HepG2 (cell line): Measurements from ENCODE around the gene CEBPE. TPM values are rescaled to one million over a fixed set of nuclear protein-coding genes. Genes with fewer than 3 reads are reported as not detected.

Experiments
- ATAC-seq: fragments of 200-7000 bp; cut with Tn5 transposase; 3 replicates; pipeline ENCODE4 v1.9.1; 2020; ENCODE audit warnings: mild to moderate bottlenecking, moderate library complexity
- BruUV-seq: library from RNA; stranded (reverse); fragments of 400-500 nt; replicated peaks from 2 replicates; lab custom pipeline; 2021; lab: Mats Ljungman, UMichigan
- CTCF ChIA-PET: fragments of 300-600 bp; formaldehyde crosslinking; extraction: SDS; loops from one replicate; lab custom pipeline; 2021; ENCODE audit warnings: low total read pairs, inconsistent platforms, low intra/inter-chr PET ratio; lab: Yijun Ruan, JAX
- POLR2A ChIA-PET: fragments of 350-600 bp; sonication (Branson Sonifier 250); formaldehyde crosslinking; loops from one replicate; lab custom pipeline; 2020; ENCODE audit warnings: antibody characterized with exemption, inconsistent platforms; lab: Yijun Ruan, JAX
- DNase-seq: peaks from one replicate; pipeline ENCODE4 v3.0.0-alpha.2; 2015; ENCODE audit warnings: low spot score
- FAIRE-seq: peaks from 3 replicates; lab custom pipeline; 2011; peaks lifted over from hg19 to GRCh38; lab: Jason Lieb, UNC
- H2AFZ ChIP-seq: one replicate; pipeline ENCODE4 v1.6.1; 2011; ENCODE audit warnings: low read length, inconsistent platforms
- H3K27ac ChIP-seq: fragments of 300-600 bp; 3 replicates; pipeline ENCODE4 v1.8.0; 2011; ENCODE audit warnings: mixed run types, mild to moderate bottlenecking, mixed read lengths, low read length, inconsistent platforms; ENCODE audit not compliant: insufficient read depth; ENCODE audit errors: extremely low read length
- H3K27me3 ChIP-seq, 2 experiments: fragments of 200-600 bp in 1 of 2; 2 replicates in 1 of 2; 3 replicates in 1 of 2; pipeline versions ENCODE4 v1.6.0 to v1.8.0; 2011; ENCODE audit warnings: low read length in 2 of 2, mild to moderate bottlenecking in 2 of 2, moderate library complexity in 2 of 2, inconsistent platforms in 1 of 2; ENCODE audit not compliant: insufficient read depth in 2 of 2, control insufficient read depth in 1 of 2
- H3K36me3 ChIP-seq, 2 experiments: fragments of 200-600 bp in 1 of 2; replicated peaks in 1 of 2; 2 replicates in 1 of 2; 3 replicates in 1 of 2; pipeline versions ENCODE4 v1.5.1 to v1.8.0; 2011; ENCODE audit warnings: low read length in 2 of 2, inconsistent platforms in 1 of 2; ENCODE audit not compliant: insufficient read depth in 2 of 2, control insufficient read depth in 1 of 2
- H3K4me1 ChIP-seq: 2 replicates; pipeline ENCODE4 v1.5.1; 2012; ENCODE audit warnings: low read length, inconsistent platforms; ENCODE audit not compliant: insufficient read depth
- H3K4me2 ChIP-seq: 2 replicates; pipeline ENCODE4 v1.6.0; 2011; ENCODE audit warnings: low read depth, low read length, inconsistent platforms
- H3K4me3 ChIP-seq, 3 experiments: fragments of 200-600 bp in 1 of 3; sonication (generic), shearing (Covaris generic) in 1 of 3; replicated peaks in 1 of 3; 2 replicates each; pipeline ENCODE4 v1.5.1; 2011 to 2016; ENCODE audit warnings: low read length in 3 of 3, inconsistent platforms in 2 of 3, low read depth in 2 of 3, mild to moderate bottlenecking in 2 of 3, control low read depth in 1 of 3, mixed read lengths in 1 of 3; ENCODE audit not compliant: insufficient read depth in 1 of 3
- H3K79me2 ChIP-seq: one replicate; pipeline ENCODE4 v1.6.1; 2011; ENCODE audit warnings: low read length, inconsistent platforms; ENCODE audit not compliant: insufficient read depth
- H3K9ac ChIP-seq: 2 replicates; pipeline ENCODE4 v1.6.0; 2011; ENCODE audit warnings: mild to moderate bottlenecking, low read depth, low read length, inconsistent platforms; ENCODE audit not compliant: insufficient read depth
- H3K9me3 ChIP-seq: 2 replicates; pipeline ENCODE4 v1.5.1; 2012; ENCODE audit warnings: mild to moderate bottlenecking, low read length
- H4K20me1 ChIP-seq: 2 replicates; pipeline ENCODE4 v1.6.0; 2011; ENCODE audit warnings: inconsistent platforms, mild to moderate bottlenecking, low read length, moderate library complexity; ENCODE audit not compliant: insufficient read depth
- ADNP ChIP-seq: sonication (generic); formaldehyde crosslinking; IDR thresholded peaks from 2 replicates; pipeline ENCODE4 v1.4.0; 2020; ENCODE audit warnings: missing genetic modification reagents
- FOXC1 ChIP-seq: sonication (generic); formaldehyde crosslinking; IDR thresholded peaks from 2 replicates; pipeline ENCODE4 v1.8.0; 2022; ENCODE audit warnings: mild to moderate bottlenecking, missing genetic modification reagents, borderline replicate concordance
- MYNN ChIP-seq: sonication (generic); formaldehyde crosslinking; IDR thresholded peaks from 2 replicates; pipeline ENCODE4 v1.4.0; 2020; ENCODE audit warnings: mild to moderate bottlenecking, low read depth, missing genetic modification reagents
- NFYC ChIP-seq: IDR thresholded peaks from 2 replicates; pipeline ENCODE4 v1.6.1; 2016; ENCODE audit warnings: missing genetic modification reagents, missing compliant biosample characterization
- POLR2AphosphoS5 ChIP-seq: IDR thresholded peaks from 2 replicates; pipeline ENCODE4 v1.6.1; 2012; ENCODE audit warnings: low read depth, low read length
- SRY ChIP-seq: sonication (generic); formaldehyde crosslinking; IDR thresholded peaks from 2 replicates; pipeline ENCODE4 v1.8.0; 2022; ENCODE audit warnings: mild to moderate bottlenecking, missing genetic modification reagents
- ZNF230 ChIP-seq: sonication (generic); formaldehyde crosslinking; IDR thresholded peaks from 2 replicates; pipeline ENCODE4 v1.4.0; 2020; ENCODE audit warnings: mild to moderate bottlenecking, missing genetic modification reagents
- ZNF34 ChIP-seq: sonication (generic); formaldehyde crosslinking; IDR thresholded peaks from 2 replicates; pipeline ENCODE4 v1.4.0; 2020; ENCODE audit warnings: mild to moderate bottlenecking, missing genetic modification reagents, borderline replicate concordance
- ZNF781 ChIP-seq: sonication (generic); formaldehyde crosslinking; IDR thresholded peaks from 2 replicates; pipeline ENCODE4 v1.5.1; 2020; ENCODE audit warnings: borderline replicate concordance, mild to moderate bottlenecking, missing genetic modification reagents; ENCODE audit errors: not compliant biosample characterization
- WGBS: methylation state at CpG from one replicate; pipeline ENCODE4 v1.1.6; 2017; ENCODE audit warnings: low lambda C conversion rate; 5-methylcytosine and 5-hydroxymethylcytosine counted together
- in situ Hi-C: cut with HindIII; loops from 2 replicates; pipeline ENCODE4 v1.10.0; 2017; ENCODE audit warnings: low pct_unique_long_range_greater_than_20kb; ENCODE audit not compliant: extremely low pct_ligation_motif_present
- intact Hi-C: fragments of 100-400 bp; cut with micrococcal nuclease; formaldehyde crosslinking; loops from one replicate; pipeline ENCODE4 v1.10.0; 2022; ENCODE audit not compliant: unreplicated experiment
- polyA plus RNA-seq, 8 experiments: library from polyadenylated mRNA; depleted of rRNA in 3 of 8; stranded (reverse) in 7 of 8; unstranded in 1 of 8; fragments of >200 nt; fragmentation: Illumina TruSeq in 4 of 8; extraction: Trizol in 4 of 8; gene quantifications; 2 replicates each; pipeline versions ENCODE4 v1.2.1 to v1.2.3, GENCODE V29; 2011 to 2016; ENCODE audit warnings: low read depth in 4 of 8, missing spikeins in 1 of 8, mixed read lengths in 1 of 8; ENCODE audit not compliant: insufficient read depth in 1 of 8
- total RNA-seq, 5 experiments: library from RNA; depleted of rRNA; stranded (reverse); fragments of >200 nt; fragmentation: Illumina TruSeq; extraction: Trizol; gene quantifications; 2 replicates each; pipeline ENCODE4 v1.2.3, GENCODE V29; 2016; ENCODE audit warnings: low read depth in 1 of 5
- TF ChIP-seq, protein P1 (sequence below): sonication (generic); formaldehyde crosslinking; IDR thresholded peaks from 2 replicates; pipeline ENCODE4 v1.5.0; 2020; ENCODE audit warnings: mild to moderate bottlenecking, missing genetic modification reagents
- TF ChIP-seq, protein P2 (sequence below): sonication (generic); formaldehyde crosslinking; IDR thresholded peaks from 2 replicates; pipeline ENCODE4 v1.5.0; 2020; ENCODE audit warnings: mild to moderate bottlenecking, missing genetic modification reagents, borderline replicate concordance
- TF ChIP-seq, protein P3 (sequence below): sonication (generic); formaldehyde crosslinking; IDR thresholded peaks from 2 replicates; pipeline ENCODE4 v1.8.0; 2022; ENCODE audit warnings: mild to moderate bottlenecking, missing genetic modification reagents, borderline replicate concordance

The CEBPE gene
- total and polyA plus RNA-seq, 2 of the 13 experiments (the other 11 are each of a cell fraction or from before 2014, with no cell fraction given), result 0.09 to 0.11 TPM

DNA sequence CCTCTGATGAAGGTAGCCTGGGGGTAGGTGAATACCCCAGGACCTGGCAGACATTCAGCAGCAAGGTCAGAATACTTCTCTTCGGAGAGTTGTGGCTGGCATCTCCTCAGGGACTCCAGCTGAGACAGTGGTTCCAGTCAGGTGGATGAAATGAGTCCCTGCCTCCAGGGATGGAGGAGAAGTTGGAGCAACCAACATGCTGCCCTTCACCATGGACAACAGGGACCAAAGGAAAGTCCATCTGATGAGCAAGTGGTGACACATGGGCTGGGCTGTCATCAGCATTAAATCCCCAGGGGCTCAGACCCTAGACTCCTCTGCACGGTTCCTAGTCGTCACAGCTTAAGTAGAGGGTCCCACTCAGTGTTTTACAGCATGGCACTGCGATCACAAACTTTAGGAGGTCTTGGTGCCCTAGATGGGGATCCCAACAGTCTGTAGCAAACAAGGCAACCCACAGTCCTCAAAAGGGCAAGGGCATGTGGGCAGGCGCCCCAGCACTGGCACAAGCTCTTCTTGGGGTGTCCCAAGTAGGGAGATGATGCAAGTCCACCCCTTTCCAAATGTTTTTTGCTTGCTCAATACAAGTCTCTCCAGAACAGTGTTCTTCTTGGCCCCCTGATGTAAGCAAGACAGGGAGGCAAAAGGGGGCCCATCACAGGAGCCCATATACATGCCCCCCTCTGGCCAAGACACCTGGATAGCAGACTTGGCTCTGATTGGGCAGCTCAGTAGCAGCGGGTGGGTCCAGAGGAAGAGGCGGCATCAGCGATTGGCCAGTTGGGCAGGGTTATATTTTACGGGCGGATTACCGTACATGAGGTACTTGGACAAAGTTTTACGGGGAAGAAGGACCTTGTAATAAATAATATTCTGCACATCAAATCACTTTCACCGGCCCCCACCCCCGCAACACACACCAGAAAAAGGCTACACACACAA is 50.9 kb downstream of the CEBPE start:
- CTCF ChIA-PET, result interaction anchor here (0.6 to 4.5 kb wide), 16 partner anchors 10 to 511 kb away, joined by 3 to 34 read pairs (median 7); partner anchors contain the start of genes ACIN1, C14orf119 and CDH24
- POLR2A ChIA-PET, result interaction anchor here (0.8 to 2.0 kb wide), 27 partner anchors 9 to 302 kb away, joined by 3 to 80 read pairs (median 5); partner anchors contain the start of genes ACIN1, AJUBA, BCL2L2 and C14orf119
- in situ Hi-C loops, result loop anchor here (5.0 kb wide), 1 partner anchor 39 kb away; no protein-coding TSS in a partner anchor
- FAIRE-seq (no peak), ATAC-seq (0 out of 3 replicates have a peak, but pooled peaks have one; percentile 2), DNase-seq (no peak)
- Histone ChIP-seq H4K20me1 (peaks cover 12% of the 10 kb centered on the region), H3K36me3 (peaks cover 50 to 76% of the 10 kb centered on the region in 2 experiments), H3K9me3 (no peaks in the 10 kb centered on the region), H3K4me3 (no peak overlapping the region), H3K4me2 (peak overlapping the region; percentile 21; the same call in 1 of the 2 replicates), H3K79me2 (peaks cover 45% of the 10 kb centered on the region), H3K9ac (no peak overlapping the region), H3K27ac (no peak overlapping the region), H3K4me1 (peaks cover 42% of the 10 kb centered on the region), H2AFZ (no peak overlapping the region), H3K27me3 (no peaks in the 10 kb centered on the region; a peak in 1 of 5 replicates)
- intact Hi-C loops, result loop anchor here (2.0 kb wide), 1 partner anchor 119 kb away; no protein-coding TSS in a partner anchor
- BruUV-seq, result no TSS peak
- WGBS, result 89% methylated on average over 14 of the region's 14 CpGs
- TF ChIP-seq POLR2AphosphoS5 (peak; percentile 49; the same call in 1 of the 2 replicates), ZNF230 (0 out of 2 replicates have a peak, but pooled peaks have one; percentile 37), ZNF781 (CRISPR knock-in tag) (peak; percentile 26), FOXC1 (0 out of 2 replicates have a peak, but pooled peaks have one; percentile 1), SRY (peak; percentile 61; the same call in 1 of the 2 replicates), ZNF34 (0 out of 2 replicates have a peak, but pooled peaks have one; percentile 79), ADNP (CRISPR knock-in tag) (no peak), NFYC (CRISPR knock-in tag) (peak; percentile 35; the same call in 1 of the 2 replicates), MYNN (CRISPR knock-in tag) (no peak)
- TF ChIP-seq, protein P1, sequence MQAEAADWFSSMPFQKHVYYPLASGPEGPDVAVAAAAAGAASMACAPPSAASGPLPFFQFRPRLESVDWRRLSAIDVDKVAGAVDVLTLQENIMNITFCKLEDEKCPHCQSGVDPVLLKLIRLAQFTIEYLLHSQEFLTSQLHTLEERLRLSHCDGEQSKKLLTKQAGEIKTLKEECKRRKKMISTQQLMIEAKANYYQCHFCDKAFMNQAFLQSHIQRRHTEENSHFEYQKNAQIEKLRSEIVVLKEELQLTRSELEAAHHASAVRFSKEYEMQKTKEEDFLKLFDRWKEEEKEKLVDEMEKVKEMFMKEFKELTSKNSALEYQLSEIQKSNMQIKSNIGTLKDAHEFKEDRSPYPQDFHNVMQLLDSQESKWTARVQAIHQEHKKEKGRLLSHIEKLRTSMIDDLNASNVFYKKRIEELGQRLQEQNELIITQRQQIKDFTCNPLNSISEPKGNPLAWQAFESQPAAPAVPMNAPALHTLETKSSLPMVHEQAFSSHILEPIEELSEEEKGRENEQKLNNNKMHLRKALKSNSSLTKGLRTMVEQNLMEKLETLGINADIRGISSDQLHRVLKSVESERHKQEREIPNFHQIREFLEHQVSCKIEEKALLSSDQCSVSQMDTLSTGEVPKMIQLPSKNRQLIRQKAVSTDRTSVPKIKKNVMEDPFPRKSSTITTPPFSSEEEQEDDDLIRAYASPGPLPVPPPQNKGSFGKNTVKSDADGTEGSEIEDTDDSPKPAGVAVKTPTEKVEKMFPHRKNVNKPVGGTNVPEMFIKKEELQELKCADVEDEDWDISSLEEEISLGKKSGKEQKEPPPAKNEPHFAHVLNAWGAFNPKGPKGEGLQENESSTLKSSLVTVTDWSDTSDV (CRISPR knock-in tag), result peak; percentile 92; the same call in 1 of the 2 replicates
- TF ChIP-seq, protein P2, sequence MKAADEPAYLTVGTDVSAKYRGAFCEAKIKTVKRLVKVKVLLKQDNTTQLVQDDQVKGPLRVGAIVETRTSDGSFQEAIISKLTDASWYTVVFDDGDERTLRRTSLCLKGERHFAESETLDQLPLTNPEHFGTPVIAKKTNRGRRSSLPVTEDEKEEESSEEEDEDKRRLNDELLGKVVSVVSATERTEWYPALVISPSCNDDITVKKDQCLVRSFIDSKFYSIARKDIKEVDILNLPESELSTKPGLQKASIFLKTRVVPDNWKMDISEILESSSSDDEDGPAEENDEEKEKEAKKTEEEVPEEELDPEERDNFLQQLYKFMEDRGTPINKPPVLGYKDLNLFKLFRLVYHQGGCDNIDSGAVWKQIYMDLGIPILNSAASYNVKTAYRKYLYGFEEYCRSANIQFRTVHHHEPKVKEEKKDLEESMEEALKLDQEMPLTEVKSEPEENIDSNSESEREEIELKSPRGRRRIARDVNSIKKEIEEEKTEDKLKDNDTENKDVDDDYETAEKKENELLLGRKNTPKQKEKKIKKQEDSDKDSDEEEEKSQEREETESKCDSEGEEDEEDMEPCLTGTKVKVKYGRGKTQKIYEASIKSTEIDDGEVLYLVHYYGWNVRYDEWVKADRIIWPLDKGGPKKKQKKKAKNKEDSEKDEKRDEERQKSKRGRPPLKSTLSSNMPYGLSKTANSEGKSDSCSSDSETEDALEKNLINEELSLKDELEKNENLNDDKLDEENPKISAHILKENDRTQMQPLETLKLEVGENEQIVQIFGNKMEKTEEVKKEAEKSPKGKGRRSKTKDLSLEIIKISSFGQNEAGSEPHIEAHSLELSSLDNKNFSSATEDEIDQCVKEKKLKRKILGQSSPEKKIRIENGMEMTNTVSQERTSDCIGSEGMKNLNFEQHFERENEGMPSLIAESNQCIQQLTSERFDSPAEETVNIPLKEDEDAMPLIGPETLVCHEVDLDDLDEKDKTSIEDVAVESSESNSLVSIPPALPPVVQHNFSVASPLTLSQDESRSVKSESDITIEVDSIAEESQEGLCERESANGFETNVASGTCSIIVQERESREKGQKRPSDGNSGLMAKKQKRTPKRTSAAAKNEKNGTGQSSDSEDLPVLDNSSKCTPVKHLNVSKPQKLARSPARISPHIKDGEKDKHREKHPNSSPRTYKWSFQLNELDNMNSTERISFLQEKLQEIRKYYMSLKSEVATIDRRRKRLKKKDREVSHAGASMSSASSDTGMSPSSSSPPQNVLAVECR (CRISPR knock-in tag), result no peak
- TF ChIP-seq, protein P3, sequence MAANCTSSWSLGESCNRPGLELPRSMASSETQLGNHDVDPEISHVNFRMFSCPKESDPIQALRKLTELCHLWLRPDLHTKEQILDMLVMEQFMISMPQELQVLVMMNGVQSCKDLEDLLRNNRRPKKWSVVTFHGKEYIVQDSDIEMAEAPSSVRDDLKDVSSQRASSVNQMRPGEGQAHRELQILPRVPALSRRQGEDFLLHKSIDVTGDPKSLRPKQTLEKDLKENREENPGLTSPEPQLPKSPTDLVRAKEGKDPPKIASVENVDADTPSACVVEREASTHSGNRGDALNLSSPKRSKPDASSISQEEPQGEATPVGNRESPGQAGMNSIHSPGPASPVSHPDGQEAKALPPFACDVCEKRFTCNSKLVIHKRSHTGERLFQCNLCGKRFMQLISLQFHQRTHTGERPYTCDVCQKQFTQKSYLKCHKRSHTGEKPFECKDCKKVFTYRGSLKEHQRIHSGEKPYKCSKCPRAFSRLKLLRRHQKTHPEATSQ (CRISPR knock-in tag), result no peak
